ENCODE results near the gene CBX5. TPM values are rescaled to one million over a fixed set of nuclear protein-coding genes. Genes with fewer than 3 reads are reported as not detected.
A peak's percentile ranks its signal among the peaks of the same experiment; 100 is the strongest.

CBX5 gene
- total RNA-seq, 4 donors from 2014 or later, result 20.9 to 38.8 (median 25.3) TPM

DNA sequence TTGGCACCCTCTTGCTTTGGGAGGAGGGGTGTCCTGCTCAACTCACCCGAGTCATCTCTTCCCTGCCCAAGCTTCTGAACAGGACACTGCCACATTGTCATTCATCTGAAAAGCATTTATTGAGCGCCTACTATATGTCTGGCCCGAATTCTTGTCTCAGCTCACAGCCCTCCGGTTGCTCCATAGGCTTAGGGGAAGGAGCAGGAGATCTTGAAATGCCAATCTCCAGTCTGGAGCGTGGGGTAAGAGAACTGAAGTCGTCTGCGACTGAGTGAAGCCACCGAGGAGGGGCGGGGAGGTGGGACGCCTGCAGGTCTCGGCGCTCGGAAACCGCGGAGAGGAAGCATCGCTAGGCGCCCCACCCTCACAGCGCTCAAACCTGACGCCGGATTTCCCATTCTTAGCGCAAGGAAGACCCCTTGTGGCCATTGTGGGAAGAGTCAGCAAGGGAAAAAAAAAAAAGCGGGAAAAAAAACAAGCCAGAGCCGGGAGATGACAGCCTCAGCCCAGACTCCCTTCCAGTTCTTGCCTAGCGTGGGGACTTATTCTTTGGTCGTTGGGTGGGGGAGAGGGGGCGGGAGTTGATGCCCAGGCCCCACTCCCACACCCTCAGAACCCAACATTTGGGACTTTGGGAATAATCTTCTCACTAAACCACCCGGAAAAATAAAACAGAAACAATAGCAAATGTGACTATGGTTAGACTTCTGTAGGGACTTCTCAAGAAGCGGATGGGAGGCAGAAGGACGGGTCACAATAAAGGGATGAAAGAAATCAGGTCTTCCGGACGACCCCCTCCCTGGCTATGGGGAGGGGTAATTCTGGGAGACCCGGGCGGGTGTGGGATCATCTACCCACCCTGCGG is 62.9 kb downstream of the CBX5 start:
- TF ChIP-seq, protein P1, sequence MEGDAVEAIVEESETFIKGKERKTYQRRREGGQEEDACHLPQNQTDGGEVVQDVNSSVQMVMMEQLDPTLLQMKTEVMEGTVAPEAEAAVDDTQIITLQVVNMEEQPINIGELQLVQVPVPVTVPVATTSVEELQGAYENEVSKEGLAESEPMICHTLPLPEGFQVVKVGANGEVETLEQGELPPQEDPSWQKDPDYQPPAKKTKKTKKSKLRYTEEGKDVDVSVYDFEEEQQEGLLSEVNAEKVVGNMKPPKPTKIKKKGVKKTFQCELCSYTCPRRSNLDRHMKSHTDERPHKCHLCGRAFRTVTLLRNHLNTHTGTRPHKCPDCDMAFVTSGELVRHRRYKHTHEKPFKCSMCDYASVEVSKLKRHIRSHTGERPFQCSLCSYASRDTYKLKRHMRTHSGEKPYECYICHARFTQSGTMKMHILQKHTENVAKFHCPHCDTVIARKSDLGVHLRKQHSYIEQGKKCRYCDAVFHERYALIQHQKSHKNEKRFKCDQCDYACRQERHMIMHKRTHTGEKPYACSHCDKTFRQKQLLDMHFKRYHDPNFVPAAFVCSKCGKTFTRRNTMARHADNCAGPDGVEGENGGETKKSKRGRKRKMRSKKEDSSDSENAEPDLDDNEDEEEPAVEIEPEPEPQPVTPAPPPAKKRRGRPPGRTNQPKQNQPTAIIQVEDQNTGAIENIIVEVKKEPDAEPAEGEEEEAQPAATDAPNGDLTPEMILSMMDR (IDR thresholded peaks at IDR 0.05), result peak in 1 of 3 donors; percentile 8
- peak; percentile 31 for ATAC-seq (ENCODE audit: low FRiP score)
- no peak for DNase-seq (ENCODE audit: low spot score)

DNA sequence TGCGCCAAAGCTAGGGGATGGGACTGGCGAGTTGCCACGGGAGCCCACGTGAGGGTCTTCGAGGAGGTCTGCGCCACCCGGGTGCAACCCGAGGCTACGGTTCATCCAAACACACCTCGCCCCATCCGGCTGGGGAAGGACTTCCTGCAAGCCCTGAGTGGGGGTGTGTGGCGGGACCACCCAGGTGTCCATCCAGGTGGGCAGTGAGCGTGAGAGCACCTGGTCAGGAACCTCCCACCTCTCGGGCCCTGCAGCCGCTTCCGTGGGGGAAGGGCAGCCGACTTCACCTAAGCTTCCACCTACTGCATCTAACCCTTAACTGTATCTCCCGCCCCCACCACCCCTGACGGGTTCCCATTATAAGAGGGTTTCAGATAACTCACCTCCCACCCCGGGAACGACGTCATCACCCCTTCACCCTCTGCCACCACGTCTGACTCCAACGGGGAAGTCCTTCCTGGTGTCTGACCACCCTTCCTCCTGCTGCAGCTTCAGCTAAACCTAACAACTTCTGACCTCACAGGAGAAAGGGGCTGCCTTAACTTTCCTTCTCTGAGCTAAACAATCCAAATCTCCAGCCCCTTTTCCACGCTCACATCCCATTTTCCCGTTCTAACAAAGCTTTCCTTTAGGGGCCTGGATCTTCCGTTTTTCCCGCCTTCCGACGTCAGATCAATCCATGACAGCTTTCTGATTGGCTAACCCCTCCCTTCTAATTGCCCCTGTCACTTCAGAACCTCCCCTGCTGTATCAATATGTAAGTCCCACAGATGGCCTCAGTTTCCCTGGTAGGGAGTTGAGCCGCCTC is 63.7 kb downstream of the CBX5 start:
- TF ChIP-seq, protein P1 (IDR thresholded peaks at IDR 0.05), result no peak
- no peak for ATAC-seq (ENCODE audit: low FRiP score)
- DNase-seq (ENCODE audit: low spot score), result no peak

DNA sequence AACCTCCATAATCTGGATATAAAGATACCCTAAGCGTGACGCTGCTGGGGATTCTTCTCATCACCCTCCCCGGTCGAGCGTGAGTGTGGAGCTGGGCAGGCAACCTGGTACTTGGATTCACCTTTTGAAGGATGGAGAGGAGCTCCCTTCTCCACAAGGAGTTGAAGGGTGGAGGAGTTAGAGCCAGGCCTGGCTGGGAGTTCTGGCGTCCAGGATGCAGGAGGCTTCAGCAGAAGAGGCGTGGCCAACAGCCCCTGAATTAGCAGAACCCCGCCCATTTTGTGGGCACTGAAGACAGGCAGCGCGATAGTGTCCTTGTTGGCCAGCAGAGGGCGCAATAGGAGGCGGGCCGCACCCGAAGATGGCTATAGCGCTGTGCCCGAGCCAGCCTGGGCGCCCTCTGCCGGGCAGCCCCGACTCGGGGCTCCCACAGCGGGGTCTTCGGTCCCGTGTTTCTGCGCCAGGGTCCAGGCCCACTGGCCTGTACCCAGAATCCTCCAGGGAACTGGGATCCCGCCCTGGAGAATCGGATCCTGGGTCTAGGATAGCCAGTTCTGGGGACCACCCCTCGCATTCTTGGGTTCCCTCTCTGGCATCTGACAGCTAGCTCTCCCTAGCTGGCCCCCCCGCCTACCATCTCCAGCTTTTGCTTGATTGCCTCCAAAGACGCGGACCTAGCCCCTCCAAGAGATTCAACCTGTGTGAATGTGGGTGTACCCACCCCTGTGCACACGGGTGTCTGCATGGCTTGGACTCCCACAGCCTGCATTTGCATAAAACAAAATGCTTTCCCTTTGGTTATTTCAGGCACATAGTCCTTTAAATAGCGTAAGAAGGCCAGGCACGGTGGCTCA is 65.1 kb downstream of the CBX5 start:
- DNase-seq (ENCODE audit: low spot score), result peak; percentile 54

DNA sequence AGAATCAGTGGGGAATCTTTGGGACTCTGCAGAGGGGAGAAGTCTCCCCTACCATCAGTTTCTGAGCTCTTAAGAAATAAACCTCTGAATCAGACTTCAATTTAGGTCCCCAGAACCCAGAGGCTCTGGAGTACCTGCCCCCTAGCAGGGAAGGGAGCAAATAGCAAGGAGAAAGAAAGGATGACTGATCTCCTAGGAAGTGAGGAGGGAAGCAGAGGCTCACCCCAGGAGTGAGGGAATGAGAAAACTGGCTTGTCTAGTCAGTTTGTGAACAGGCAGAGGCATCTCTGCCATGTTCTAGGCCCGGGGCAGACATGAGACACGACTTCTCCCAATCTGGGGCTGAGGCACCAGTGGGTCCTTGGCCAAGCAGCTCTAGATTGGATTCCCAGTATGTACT is 66.8 kb downstream of the CBX5 start:
- ATAC-seq (ENCODE audit: low FRiP score) (no peak), DNase-seq (ENCODE audit: low spot score) (no peak)
- TF ChIP-seq, protein P1 (IDR thresholded peaks at IDR 0.05), result no peak

More for the DNA sequence above, 65.1 kb downstream of the CBX5 start:
- TF ChIP-seq, protein P1 (IDR thresholded peaks at IDR 0.05), result peak in 1 of 3 donors; percentile 11
- ATAC-seq (ENCODE audit: low FRiP score), result peak; percentile 78

DNA sequence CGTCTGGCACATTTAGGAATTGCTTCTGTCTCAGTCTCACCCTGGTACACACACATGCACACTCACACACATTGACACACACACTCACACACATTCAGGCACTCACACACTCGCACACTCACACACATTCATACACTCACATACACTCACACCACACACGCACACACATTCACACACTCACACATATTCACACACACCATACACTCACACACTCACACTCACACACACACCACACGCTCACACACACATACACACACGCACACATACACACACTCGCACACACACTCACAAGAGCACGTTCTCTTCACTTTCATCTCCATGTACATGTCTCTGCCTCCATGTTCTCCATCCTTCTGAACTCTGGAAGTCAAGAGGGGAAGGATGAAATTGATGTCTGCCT is 68.0 kb downstream of the CBX5 start:
- DNase-seq (ENCODE audit: low spot score) (no peak), ATAC-seq (ENCODE audit: low FRiP score) (no peak)
- TF ChIP-seq, protein P1 (IDR thresholded peaks at IDR 0.05), result no peak

DNA sequence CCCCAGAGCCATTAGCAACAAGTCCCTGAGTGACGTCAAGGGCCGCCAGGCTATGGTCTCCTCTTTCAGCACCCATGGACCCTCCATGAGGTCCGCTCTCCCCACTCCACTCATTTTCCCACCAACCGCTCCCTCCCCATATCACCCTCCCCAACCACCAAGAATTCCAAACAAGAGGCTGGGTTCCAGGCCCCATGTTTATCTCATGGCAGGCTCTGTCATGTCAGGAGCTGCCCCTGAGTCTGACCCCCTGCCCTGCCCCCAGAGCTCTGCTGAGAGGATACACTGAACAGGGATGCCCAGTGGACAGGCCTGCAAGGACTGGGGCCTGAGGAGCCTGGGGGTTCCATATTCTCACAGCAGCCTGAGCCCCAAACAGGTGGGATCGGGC is 69.5 kb downstream of the CBX5 start:
- no peak for ATAC-seq (ENCODE audit: low FRiP score)
- TF ChIP-seq, protein P1 (IDR thresholded peaks at IDR 0.05), result no peak
- no peak for DNase-seq (ENCODE audit: low spot score)
